PC-3 (cell line): ENCODE results near the gene NIPAL3. TPM values are rescaled to one million over a fixed set of nuclear protein-coding genes. Genes with fewer than 3 reads are reported as not detected.

Experiments
- ATAC-seq: fragments of 200-7000 bp; cut with Tn5 transposase; 2 replicates; pipeline ENCODE4 v1.9.1; 2020; ENCODE audit warnings: mild to moderate bottlenecking, moderate library complexity
- BruUV-seq: library from RNA; stranded (reverse); fragments of 400-500 nt; replicated peaks from 2 replicates; lab custom pipeline; 2021; lab: Mats Ljungman, UMichigan
- CTCF ChIA-PET: fragments of 300-600 bp; sonication (Branson Sonifier 250); formaldehyde crosslinking; loops from one replicate; lab custom pipeline; 2022; ENCODE audit warnings: antibody characterized with exemption; lab: Charles Lee
- POLR2A ChIA-PET: fragments of 300-600 bp; sonication (Branson Sonifier 250); formaldehyde crosslinking; loops from one replicate; lab custom pipeline; 2022; ENCODE audit warnings: antibody characterized with exemption; ENCODE audit not compliant: unreplicated experiment; lab: Charles Lee
- DNase-seq: peaks from one replicate; pipeline ENCODE4 v3.0.0-alpha.2; 2015
- H2AFZ ChIP-seq: fragments of 300-600 bp; sonication (generic); 2 replicates; pipeline ENCODE4 v1.6.0; 2016; ENCODE audit warnings: antibody characterized with exemption, low read length
- H3F3A ChIP-seq: fragments of 300-600 bp; sonication (generic); one replicate; pipeline ENCODE4 v1.6.0; 2017; ENCODE audit warnings: antibody characterized with exemption, low read length, control low read depth, mild to moderate bottlenecking; ENCODE audit not compliant: unreplicated experiment
- H3K27ac ChIP-seq: fragments of 300-600 bp; sonication (generic); 2 replicates; pipeline ENCODE4 v1.5.1; 2016; ENCODE audit warnings: mild to moderate bottlenecking, low read length
- H3K27me3 ChIP-seq: fragments of 300-600 bp; sonication (generic); 2 replicates; pipeline ENCODE4 v1.6.1; 2016; ENCODE audit warnings: low read length, mixed read lengths
- H3K36me3 ChIP-seq: fragments of 300-600 bp; sonication (generic); 2 replicates; pipeline ENCODE4 v1.6.1; 2016; ENCODE audit warnings: low read depth, mixed run types, low read length, mixed read lengths
- H3K4me1 ChIP-seq: fragments of 300-600 bp; sonication (generic); 2 replicates; pipeline ENCODE4 v1.5.1; 2016; ENCODE audit warnings: low read length; ENCODE audit not compliant: insufficient read depth
- H3K4me2 ChIP-seq: fragments of 300-600 bp; sonication (generic); 2 replicates; pipeline ENCODE4 v1.6.0; 2016; ENCODE audit warnings: low read length
- H3K4me3 ChIP-seq: fragments of 300-600 bp; sonication (generic); 2 replicates; pipeline ENCODE4 v1.5.1; 2016; ENCODE audit warnings: mild to moderate bottlenecking, low read length, mixed read lengths
- H3K79me2 ChIP-seq: fragments of 300-600 bp; sonication (generic); 2 replicates; pipeline ENCODE4 v1.6.1; 2017; ENCODE audit warnings: low read length, mixed read lengths
- H3K9ac ChIP-seq: fragments of 300-600 bp; sonication (generic); 2 replicates; pipeline ENCODE4 v1.6.0; 2016; ENCODE audit warnings: mild to moderate bottlenecking, low read length
- H3K9me2 ChIP-seq: fragments of 300-600 bp; sonication (generic); replicated peaks from 2 replicates; pipeline ENCODE4 v1.6.1; 2016; ENCODE audit warnings: mixed run types, low read length, mixed read lengths
- H3K9me3 ChIP-seq: fragments of 300-600 bp; sonication (generic); 2 replicates; pipeline ENCODE4 v1.6.1; 2016; ENCODE audit warnings: low read length, mixed read lengths
- H4K20me1 ChIP-seq: fragments of 300-600 bp; sonication (generic); 2 replicates; pipeline ENCODE4 v1.6.1; 2016; ENCODE audit warnings: low read length, mixed read lengths
- CTCF ChIP-seq: fragments of 300-600 bp; sonication (generic); conservative IDR thresholded peaks from 2 replicates; pipeline ENCODE4 v1.5.1; 2017; ENCODE audit warnings: antibody characterized with exemption, low read depth, mild to moderate bottlenecking, low read length
- EZH2 ChIP-seq: fragments of 300-600 bp; sonication (generic); IDR thresholded peaks from one replicate; pipeline ENCODE4 v1.6.1; 2017; ENCODE audit warnings: antibody characterized with exemption, mild to moderate bottlenecking, low read length; ENCODE audit not compliant: unreplicated experiment
- EZH2phosphoT487 ChIP-seq: fragments of 300-600 bp; sonication (generic); IDR thresholded peaks from 2 replicates; pipeline ENCODE4 v1.6.1; 2018; ENCODE audit warnings: mild to moderate bottlenecking, antibody characterized with exemption, low read length, borderline replicate concordance
- intact Hi-C: fragments of 100-400 bp; cut with micrococcal nuclease; formaldehyde crosslinking; loops from 2 replicates; pipeline ENCODE4 v1.9.0; 2023
- total RNA-seq: library from RNA; depleted of rRNA; stranded (reverse); fragments of >200 nt; gene quantifications from 2 replicates; pipeline ENCODE4 v1.2.3, GENCODE V29; 2014

Gene NIPAL3
- total RNA-seq, 1 experiment from 2014 or later: 35.2 TPM

- Histone ChIP-seq H2AFZ (peak overlapping the region; percentile 96), H3K4me2 (peak overlapping the region; percentile 98), H3K9me2 (no peaks in the 10 kb centered on the region), H3K4me1 (peaks cover 23% of the 10 kb centered on the region), H3F3A (no peaks in the 10 kb centered on the region), H3K4me3 (peak overlapping the region; percentile 89), H4K20me1 (no peaks in the 10 kb centered on the region), H3K27me3 (no peaks in the 10 kb centered on the region), H3K9ac (peak overlapping the region; percentile 81), H3K9me3 (no peaks in the 10 kb centered on the region), H3K36me3 (no peaks in the 10 kb centered on the region), H3K27ac (peak overlapping the region; percentile 77), H3K79me2 (peaks cover 29% of the 10 kb centered on the region)
- CTCF ChIA-PET: interaction anchor here (0.5 kb wide), 1 partner anchor 39 kb away, joined by 3 read pairs; no protein-coding TSS in a partner anchor
- DNase-seq: peak; percentile 41
- POLR2A ChIA-PET: interaction anchor here (0.6 to 1.9 kb wide), 5 partner anchors 14 to 351 kb away, joined by 4 to 15 read pairs (median 7); no protein-coding TSS in a partner anchor
- no peak for ATAC-seq
- intact Hi-C loops: loop anchor here (1.0 to 10.0 kb wide), 4 partner anchors 14 to 133 kb away; no protein-coding TSS in a partner anchor
- TF ChIP-seq EZH2 (no peak), CTCF (no peak), EZH2phosphoT487 (no peak)
- no TSS peak for BruUV-seq
Observed at GRCh38 chr1:24501371-24502064, 85.9 kb downstream of the NIPAL3 start.

DNA sequence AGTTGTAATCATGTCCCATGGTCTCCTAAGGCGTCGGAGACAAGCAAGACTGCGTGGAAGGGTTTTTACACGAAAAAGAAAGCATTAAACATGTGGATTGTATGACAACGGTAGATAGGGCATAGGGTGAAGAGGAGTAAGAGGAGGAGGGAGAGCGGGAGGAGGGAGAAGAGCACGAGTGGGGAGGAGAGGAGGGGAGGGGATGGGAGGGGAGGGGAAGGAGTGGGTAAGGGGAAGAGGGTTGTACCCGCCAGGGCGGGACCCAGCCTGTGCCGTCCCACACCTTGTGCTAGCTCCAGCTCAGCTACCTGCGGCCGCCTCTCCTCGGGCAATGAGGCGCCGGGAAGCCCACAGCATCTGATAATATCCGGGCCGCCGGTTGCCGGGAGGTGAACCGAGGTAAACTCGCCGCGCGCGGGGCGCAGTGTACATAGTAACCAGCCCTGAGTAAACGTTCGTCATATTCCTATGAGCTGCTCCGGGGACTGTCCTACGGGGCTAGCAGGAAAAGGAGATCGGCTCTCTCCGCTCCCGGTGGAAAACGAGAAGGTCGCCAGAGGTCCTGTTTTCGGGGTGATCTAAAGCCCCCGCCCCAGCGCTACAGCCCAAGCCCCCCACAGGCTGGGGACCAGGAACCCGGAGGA lies 86.6 kb downstream of the NIPAL3 start:
- Histone ChIP-seq H3K36me3 (no peaks in the 10 kb centered on the region), H3K4me3 (peak overlapping the region; percentile 89), H3K9ac (peak overlapping the region; percentile 81), H3K4me2 (peak overlapping the region; percentile 98), H3F3A (no peaks in the 10 kb centered on the region), H2AFZ (peak overlapping the region; percentile 96), H3K79me2 (peaks cover 36% of the 10 kb centered on the region), H3K27me3 (no peaks in the 10 kb centered on the region), H3K9me2 (no peaks in the 10 kb centered on the region), H3K4me1 (peaks cover 23% of the 10 kb centered on the region), H3K9me3 (no peaks in the 10 kb centered on the region), H4K20me1 (no peaks in the 10 kb centered on the region), H3K27ac (peak overlapping the region; percentile 77)
- TF ChIP-seq EZH2phosphoT487 (no peak), EZH2 (no peak), CTCF (no peak)
- TSS peak; percentile 82 for BruUV-seq
- POLR2A ChIA-PET: interaction anchor here (0.5 to 1.9 kb wide), 8 partner anchors 13 to 352 kb away, joined by 3 to 15 read pairs (median 6); no protein-coding TSS in a partner anchor
- intact Hi-C loops: loop anchor here (1.0 to 10.0 kb wide), 4 partner anchors 13 to 133 kb away; no protein-coding TSS in a partner anchor
- DNase-seq: peak; percentile 82
- peak; percentile 77 for ATAC-seq
- CTCF ChIA-PET: interaction anchor here (0.5 to 0.7 kb wide), 2 partner anchors 25 to 39 kb away, joined by 3 read pairs; no protein-coding TSS in a partner anchor
